ENCODE data around the gene IFNL3. TPM values are rescaled to one million over a fixed set of nuclear protein-coding genes. Genes with fewer than 3 reads are reported as not detected.
"Not testable (repeated sequence)": the region's sequence is repeated elsewhere in the genome, so short reads cannot be mapped to it uniquely, and the experiment has no call there.

The IFNL3 gene
- total and polyA plus RNA-seq, 2 donors (not counting 1 experiment from before 2014, with no cell fraction given), result not detected

DNA sequence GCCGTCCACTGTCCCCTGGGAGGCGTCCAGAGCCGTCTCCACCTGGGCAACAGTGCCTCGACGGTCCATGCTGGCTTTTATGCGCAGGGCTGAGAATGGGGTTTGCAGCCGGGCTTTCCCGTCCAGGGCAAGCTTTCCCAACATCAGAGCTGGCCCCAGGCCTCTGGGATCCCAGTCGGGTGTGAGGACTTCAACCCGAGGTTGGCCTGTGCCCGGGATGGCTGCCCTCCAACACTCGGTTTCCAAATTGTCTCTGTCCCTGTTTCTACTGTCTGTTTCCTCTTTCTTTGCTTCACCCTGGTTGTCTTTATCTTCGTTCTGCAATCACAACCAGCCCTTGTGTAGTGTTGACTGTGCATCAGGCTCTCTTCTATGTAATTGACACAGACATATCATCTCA is 4.0 kb upstream of the IFNL3 start, which contains the start of gene IFNL4:
Gene IFNL4, minus strand, starts transcription at position 51 of the 400 bp plus-strand sequence.
- Histone ChIP-seq H4K20me1 (ENCODE audit: control insufficient read depth, extremely low read depth, insufficient read depth, low read length) (no peaks in the 10 kb centered on the region), H3K9ac (ENCODE audit: insufficient read depth, low read length) (no peak within 1 kb of the TSS), H3K4me2 (ENCODE audit: extremely low read depth, insufficient read depth, low read length) (no peak within 1 kb of the TSS), H3K27me3 (ENCODE audit: control insufficient read depth, insufficient read depth, low read length) (peaks cover 30% of the 10 kb centered on the region), H3K4me3 (replicated peaks in 1 of 4; ENCODE audit: control extremely low read depth in 1 of 4, insufficient read depth in 1 of 4, low read depth in 3 of 4, low read length in 4 of 4) (no peak within 1 kb of the TSS), H3K36me3 (ENCODE audit: control insufficient read depth, insufficient read depth, low read length) (no peaks in the 10 kb centered on the region), H3K27ac (ENCODE audit: insufficient read depth, low read length) (no peak within 1 kb of the TSS), H3K4me1 (ENCODE audit: control insufficient read depth, extremely low read depth, insufficient read depth, low read length) (no peaks in the 10 kb centered on the region), H3K79me2 (ENCODE audit: control insufficient read depth, insufficient read depth, low read length) (no peaks in the 10 kb centered on the region), H3K9me3 (ENCODE audit: control insufficient read depth, insufficient read depth, low read depth, low read length) (no peaks in the 10 kb centered on the region), H2AFZ (ENCODE audit: low read length) (no peak within 1 kb of the TSS)
- TF ChIP-seq EZH2 (IDR thresholded peaks at IDR 0.05; ENCODE audit: low read length, missing control alignments), result no peak
- no peak for TF ChIP-seq CTCF (conservative IDR thresholded peaks at IDR 0.05 in 1 of 2, IDR thresholded peaks at IDR 0.05 in 1 of 2; ENCODE audit: low read depth in 1 of 2, low read length in 2 of 2)
- DNase-seq (ENCODE audit: low read depth in 2 of 2), result no peak

DNA sequence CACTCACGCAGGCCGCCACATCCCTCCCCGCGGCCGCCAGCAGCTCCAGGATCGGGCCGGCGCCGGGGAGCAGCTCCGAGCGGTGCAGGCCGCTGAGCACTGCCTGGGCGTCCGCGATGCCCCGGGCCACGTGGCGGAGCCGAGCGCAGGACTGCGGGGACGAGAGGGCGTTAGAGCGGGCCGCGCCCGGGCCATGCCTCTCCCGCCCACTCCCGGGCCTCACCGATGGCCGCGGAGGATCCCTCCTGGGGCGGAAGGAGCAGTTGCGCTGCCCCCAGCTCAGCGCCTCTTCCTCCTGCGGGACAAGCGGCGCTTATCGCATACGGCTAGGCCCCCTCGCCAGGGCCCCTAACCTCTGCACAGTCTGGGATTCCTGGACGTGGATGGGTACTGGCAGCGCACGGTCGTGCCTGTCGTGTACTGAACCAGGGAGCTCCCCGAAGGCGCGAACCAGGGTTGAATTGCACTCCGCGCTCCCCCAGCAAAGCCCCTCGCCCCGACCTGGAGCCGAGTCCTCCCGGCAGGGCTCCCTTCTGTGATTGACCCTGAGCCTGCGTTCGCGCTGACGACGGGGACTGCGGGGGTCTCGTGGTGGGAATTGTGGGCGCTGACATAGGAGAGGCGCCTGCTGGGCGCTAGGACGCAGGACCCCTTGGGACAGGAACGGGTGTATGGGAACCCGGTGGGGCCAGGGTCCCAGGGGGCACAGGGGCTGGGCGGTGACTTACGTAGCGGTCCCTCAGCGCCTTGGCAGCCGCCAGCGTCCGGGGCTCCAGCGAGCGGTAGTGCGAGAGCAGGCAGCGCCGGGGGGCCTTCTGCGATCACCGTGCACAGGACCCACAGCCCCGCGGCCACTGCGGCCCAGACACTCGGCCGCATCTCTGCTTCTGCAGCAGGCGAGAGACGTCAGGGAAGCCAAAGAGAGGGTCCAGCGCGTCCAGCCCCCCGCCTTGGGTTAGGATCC is 3.2 kb upstream of the IFNL3 start:
- Histone ChIP-seq H3K4me2 (ENCODE audit: extremely low read depth, insufficient read depth, low read length) (no peak overlapping the region), H3K9me3 (ENCODE audit: control insufficient read depth, insufficient read depth, low read depth, low read length) (no peaks in the 10 kb centered on the region), H4K20me1 (ENCODE audit: control insufficient read depth, extremely low read depth, insufficient read depth, low read length) (no peaks in the 10 kb centered on the region), H3K4me3 (replicated peaks in 1 of 4; ENCODE audit: control extremely low read depth in 1 of 4, insufficient read depth in 1 of 4, low read depth in 3 of 4, low read length in 4 of 4) (no peak overlapping the region), H3K27me3 (ENCODE audit: control insufficient read depth, insufficient read depth, low read length) (peaks cover 30% of the 10 kb centered on the region), H3K27ac (ENCODE audit: insufficient read depth, low read length) (no peak overlapping the region), H3K79me2 (ENCODE audit: control insufficient read depth, insufficient read depth, low read length) (no peaks in the 10 kb centered on the region), H3K9ac (ENCODE audit: insufficient read depth, low read length) (no peak overlapping the region), H2AFZ (ENCODE audit: low read length) (no peak overlapping the region), H3K36me3 (ENCODE audit: control insufficient read depth, insufficient read depth, low read length) (no peaks in the 10 kb centered on the region), H3K4me1 (ENCODE audit: control insufficient read depth, extremely low read depth, insufficient read depth, low read length) (no peaks in the 10 kb centered on the region)
- peak in 1 of 2 donors; percentile 23 for DNase-seq (ENCODE audit: low read depth in 2 of 2)
- TF ChIP-seq EZH2 (IDR thresholded peaks at IDR 0.05; ENCODE audit: low read length, missing control alignments) (peak; percentile 73), CTCF (conservative IDR thresholded peaks at IDR 0.05 in 1 of 2, IDR thresholded peaks at IDR 0.05 in 1 of 2; ENCODE audit: low read depth in 1 of 2, low read length in 2 of 2) (no peak)

DNA sequence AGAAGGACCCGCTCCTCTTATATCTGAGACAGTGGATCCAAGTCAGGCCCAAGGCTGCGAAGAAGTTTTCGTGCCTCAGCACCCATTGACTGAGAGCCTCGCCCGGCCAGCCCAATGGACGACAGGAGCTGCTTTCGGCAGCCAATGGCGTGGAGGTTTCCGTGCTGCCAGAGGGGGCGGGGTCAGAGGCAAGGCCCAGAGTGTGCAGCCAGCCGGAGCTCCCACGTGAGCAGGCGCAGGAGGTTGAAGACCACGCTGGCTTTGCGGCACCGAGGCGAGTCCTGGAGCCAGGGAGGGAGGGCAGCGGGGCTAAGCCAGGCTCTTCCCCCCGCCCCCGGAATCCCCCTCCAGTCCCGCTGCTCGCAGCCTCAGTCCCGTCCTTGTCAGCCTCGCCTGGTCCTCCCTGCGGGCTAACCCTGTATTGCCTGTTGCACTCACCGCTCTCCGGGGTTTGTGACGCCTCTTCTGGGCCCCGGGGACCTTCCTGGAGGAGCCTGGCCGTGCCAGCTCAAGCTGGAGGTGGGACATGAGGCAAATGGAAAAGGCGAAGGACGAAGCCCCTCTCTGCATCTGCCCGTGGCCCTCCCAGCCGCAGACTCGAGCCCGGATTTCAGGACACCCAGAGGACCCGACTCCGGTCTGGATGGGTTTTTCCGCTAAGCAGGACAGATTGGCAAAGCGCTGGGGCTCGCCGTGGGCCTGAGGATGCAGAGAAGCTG is 2.3 kb upstream of the IFNL3 start:
- peak in 1 of 2 donors; percentile 12 for DNase-seq (ENCODE audit: low read depth in 2 of 2)
- no peak for TF ChIP-seq CTCF (conservative IDR thresholded peaks at IDR 0.05 in 1 of 2, IDR thresholded peaks at IDR 0.05 in 1 of 2; ENCODE audit: low read depth in 1 of 2, low read length in 2 of 2)
- no peak for TF ChIP-seq EZH2 (IDR thresholded peaks at IDR 0.05; ENCODE audit: low read length, missing control alignments)
- H3K4me3 ChIP-seq (replicated peaks in 1 of 4; ENCODE audit: control extremely low read depth in 1 of 4, insufficient read depth in 1 of 4, low read depth in 3 of 4, low read length in 4 of 4), result no peak overlapping the region
- no peaks in the 10 kb centered on the region for H3K36me3 ChIP-seq (ENCODE audit: control insufficient read depth, insufficient read depth, low read length)
- no peaks in the 10 kb centered on the region for H3K79me2 ChIP-seq (ENCODE audit: control insufficient read depth, insufficient read depth, low read length)
- H3K27ac ChIP-seq (ENCODE audit: insufficient read depth, low read length), result no peak overlapping the region
- H3K4me2 ChIP-seq (ENCODE audit: extremely low read depth, insufficient read depth, low read length), result no peak overlapping the region
- peaks cover 28% of the 10 kb centered on the region for H3K27me3 ChIP-seq (ENCODE audit: control insufficient read depth, insufficient read depth, low read length)
- H3K9me3 ChIP-seq (ENCODE audit: control insufficient read depth, insufficient read depth, low read depth, low read length), result no peaks in the 10 kb centered on the region
- no peaks in the 10 kb centered on the region for H3K4me1 ChIP-seq (ENCODE audit: control insufficient read depth, extremely low read depth, insufficient read depth, low read length)
- H3K9ac ChIP-seq (ENCODE audit: insufficient read depth, low read length), result no peak overlapping the region
- H2AFZ ChIP-seq (ENCODE audit: low read length), result no peak overlapping the region
- no peaks in the 10 kb centered on the region for H4K20me1 ChIP-seq (ENCODE audit: control insufficient read depth, extremely low read depth, insufficient read depth, low read length)

DNA sequence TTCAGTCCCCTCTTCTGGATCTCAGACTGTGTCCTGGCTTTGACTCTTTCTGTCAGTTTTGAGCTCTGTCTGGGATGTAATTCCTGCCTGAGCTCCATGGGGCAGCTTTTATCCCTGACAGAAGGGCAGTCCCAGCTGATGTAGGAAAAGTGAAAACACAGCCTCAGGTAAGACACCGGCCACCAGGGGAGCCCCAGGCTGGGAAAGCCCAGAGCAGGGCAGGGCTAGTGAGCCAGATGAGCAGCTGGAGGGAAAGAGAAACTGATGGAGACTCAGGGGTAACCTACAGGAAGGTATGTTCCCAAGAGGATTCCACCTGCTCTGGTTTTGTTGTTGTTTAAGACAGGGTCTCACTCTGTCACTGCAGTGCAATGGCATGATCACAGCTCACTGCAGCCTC is 360 bp upstream of the IFNL3 start:
- H3K36me3 ChIP-seq (ENCODE audit: control insufficient read depth, insufficient read depth, low read length); DNase-seq (ENCODE audit: low read depth in 2 of 2); H3K27ac ChIP-seq (ENCODE audit: insufficient read depth, low read length); H3K9me3 ChIP-seq (ENCODE audit: control insufficient read depth, insufficient read depth, low read depth, low read length); H3K4me3 ChIP-seq (replicated peaks in 1 of 4; ENCODE audit: control extremely low read depth in 1 of 4, insufficient read depth in 1 of 4, low read depth in 3 of 4, low read length in 4 of 4); H3K4me2 ChIP-seq (ENCODE audit: extremely low read depth, insufficient read depth, low read length); H2AFZ ChIP-seq (ENCODE audit: low read length); H3K4me1 ChIP-seq (ENCODE audit: control insufficient read depth, extremely low read depth, insufficient read depth, low read length); H3K9ac ChIP-seq (ENCODE audit: insufficient read depth, low read length); H4K20me1 ChIP-seq (ENCODE audit: control insufficient read depth, extremely low read depth, insufficient read depth, low read length); H3K79me2 ChIP-seq (ENCODE audit: control insufficient read depth, insufficient read depth, low read length): not testable (repeated sequence)
- H3K27me3 ChIP-seq (ENCODE audit: control insufficient read depth, insufficient read depth, low read length), result peaks cover 26% of the 10 kb centered on the region

Measured in fibroblast of lung (primary cell).